K562 (cell line): ENCODE data around the gene LY6G5B. TPM values are rescaled to one million over a fixed set of nuclear protein-coding genes. Genes with fewer than 3 reads are reported as not detected.
A peak's percentile ranks its signal among the peaks of the same experiment; 100 is the strongest.

Experiments
- BRF1 ChIP-seq: IDR thresholded peaks from 3 replicates; pipeline ENCODE4 v1.6.1; 2011; ENCODE audit warnings: borderline replicate concordance, mild to moderate bottlenecking; ENCODE audit not compliant: insufficient read length; ENCODE audit errors: extremely low read depth
- EHMT2 ChIP-seq: fragments of 450-650 bp; IDR thresholded peaks from 2 replicates; pipeline ENCODE4 v1.6.1; 2018; ENCODE audit warnings: antibody characterized with exemption
- ERF ChIP-seq: fragments of 450-650 bp; formaldehyde crosslinking; IDR thresholded peaks from 2 replicates; pipeline ENCODE4 v1.4.0; 2020; ENCODE audit warnings: mild to moderate bottlenecking, mixed read lengths
- FOXJ3 ChIP-seq: sonication (generic); formaldehyde crosslinking; IDR thresholded peaks from 2 replicates; pipeline ENCODE4 v1.4.0; 2020; ENCODE audit warnings: mild to moderate bottlenecking, missing genetic modification reagents
- FOXO4 ChIP-seq: fragments of 450-650 bp; formaldehyde crosslinking; IDR thresholded peaks from 2 replicates; pipeline ENCODE4 v1.4.0; 2020; ENCODE audit warnings: mild to moderate bottlenecking, moderate library complexity
- GTF2E2 ChIP-seq: fragments of 200-800 bp; sonication (Bioruptor generic); IDR thresholded peaks from 2 replicates; pipeline ENCODE4 v1.6.1; 2016; ENCODE audit warnings: missing genetic modification characterization, missing compliant biosample characterization
- HMGN3 ChIP-seq: IDR thresholded peaks from 2 replicates; pipeline ENCODE4 v1.6.1; 2011; ENCODE audit warnings: borderline replicate concordance, low read depth, mild to moderate bottlenecking, mixed read lengths, low read length; ENCODE audit not compliant: insufficient read length; ENCODE audit errors: extremely low read depth
- HOXB6 ChIP-seq: fragments of 250-450 bp; sonication (Bioruptor Pico); IDR thresholded peaks from 2 replicates; pipeline ENCODE4 v1.5.1; 2022; ENCODE audit warnings: mild to moderate bottlenecking, borderline replicate concordance
- HSF4 ChIP-seq: fragments of 250-450 bp; sonication (Bioruptor Pico); IDR thresholded peaks from 2 replicates; pipeline ENCODE4 v2.1.2; 2022; ENCODE audit warnings: mild to moderate bottlenecking, moderate library complexity, borderline replicate concordance
- ILK ChIP-seq: fragments of 450-650 bp; IDR thresholded peaks from 2 replicates; pipeline ENCODE4 v1.6.1; 2016; ENCODE audit warnings: missing genetic modification characterization, low read depth, mild to moderate bottlenecking, missing compliant biosample characterization, moderate library complexity, borderline replicate concordance
- KAT7 ChIP-seq: sonication (generic); formaldehyde crosslinking; IDR thresholded peaks from 2 replicates; pipeline ENCODE4 v1.8.0; 2022; ENCODE audit warnings: missing genetic modification reagents, mild to moderate bottlenecking, borderline replicate concordance
- KDM2B ChIP-seq: fragments of 250-450 bp; sonication (Bioruptor Pico); IDR thresholded peaks from 2 replicates; pipeline ENCODE4 v1.8.0; 2021; ENCODE audit warnings: mild to moderate bottlenecking, moderate library complexity
- KLF10 ChIP-seq: fragments of 250-450 bp; sonication (Bioruptor Pico); IDR thresholded peaks from 2 replicates; pipeline ENCODE4 v1.6.1; 2021; ENCODE audit warnings: matching md5 sums
- MTA3 ChIP-seq: fragments of 450-650 bp; formaldehyde crosslinking; IDR thresholded peaks from 2 replicates; pipeline ENCODE4 v1.6.1; 2017; ENCODE audit warnings: mild to moderate bottlenecking, borderline replicate concordance
- NCOA6 ChIP-seq: fragments of 450-650 bp; IDR thresholded peaks from 2 replicates; pipeline ENCODE4 v1.6.1; 2017; ENCODE audit warnings: mild to moderate bottlenecking
- NONO ChIP-seq, 2 experiments: fragments of 200-400 bp in 1 of 2; fragments of 450-650 bp in 1 of 2; formaldehyde crosslinking in 1 of 2; IDR thresholded peaks; 2 replicates each; pipeline ENCODE4 v1.6.1; 2017; ENCODE audit warnings: low read depth in 2 of 2, mild to moderate bottlenecking in 2 of 2, moderate library complexity in 2 of 2, low read length in 1 of 2
- NR2C1 ChIP-seq, 2 experiments: fragments of 450-650 bp; IDR thresholded peaks; 2 replicates each; pipeline ENCODE4 v1.6.1; 2017; ENCODE audit warnings: mild to moderate bottlenecking in 2 of 2, antibody characterized with exemption in 1 of 2, inconsistent platforms in 1 of 2, missing compliant biosample characterization in 1 of 2, missing genetic modification characterization in 1 of 2
- NR3C1 ChIP-seq: sonication (generic); formaldehyde crosslinking; IDR thresholded peaks from 2 replicates; pipeline ENCODE4 v1.8.1; 2022; ENCODE audit warnings: missing genetic modification reagents
- POLR3A ChIP-seq: IDR thresholded peaks from 2 replicates; pipeline ENCODE4 v1.6.1; 2011; ENCODE audit warnings: borderline replicate concordance, mild to moderate bottlenecking, moderate library complexity; ENCODE audit not compliant: insufficient read length, insufficient read depth; ENCODE audit errors: extremely low read depth
- SMAD3 ChIP-seq: fragments of 450-650 bp; formaldehyde crosslinking; conservative IDR thresholded peaks from 2 replicates; pipeline ENCODE4 v1.4.0; 2020; ENCODE audit warnings: mild to moderate bottlenecking
- ZNF175 ChIP-seq: fragments of 200-800 bp; sonication (Bioruptor generic); IDR thresholded peaks from 2 replicates; pipeline ENCODE4 v1.6.1; 2016; ENCODE audit warnings: low read depth, mild to moderate bottlenecking, missing genetic modification characterization, missing compliant biosample characterization
- polyA plus RNA-seq, 8 experiments: library from polyadenylated mRNA; depleted of rRNA in 4 of 8; stranded (reverse) in 5 of 8; unstranded in 3 of 8; fragments of >200 nt; fragmentation: Nextera tagmentation in 2 of 8; fragmentation: Illumina TruSeq in 1 of 8; extraction: Ambion mirVana in 2 of 8; extraction: Trizol in 1 of 8; gene quantifications; 2 replicates each; pipeline versions ENCODE4 v1.2.1 to v1.2.3, GENCODE V29; 2011 to 2014; ENCODE audit warnings: inconsistent platforms in 1 of 8, missing spikeins in 1 of 8
- total RNA-seq, 7 experiments: library from RNA; depleted of rRNA in 6 of 7; stranded (reverse); fragments of >200 nt in 6 of 7; fragmentation: Illumina TruSeq in 2 of 7; extraction: Trizol in 2 of 7; gene quantifications; 2 replicates each; pipeline versions ENCODE4 v1.2.1 to v1.2.3, GENCODE V29; 2011 to 2021; ENCODE audit warnings: low replicate concordance in 1 of 7
- TF ChIP-seq, protein P1 (sequence below): fragments of 250-450 bp; sonication (Bioruptor Pico); IDR thresholded peaks from 2 replicates; pipeline ENCODE4 v1.4.0; 2020; ENCODE audit warnings: mild to moderate bottlenecking
- TF ChIP-seq, protein P2 (sequence below): sonication (generic); formaldehyde crosslinking; IDR thresholded peaks from 2 replicates; pipeline ENCODE4 v1.9.0; 2022; ENCODE audit warnings: mild to moderate bottlenecking, missing genetic modification reagents

The LY6G5B gene
- total and polyA plus RNA-seq, 9 of the 15 experiments (the other 6 are each of a cell fraction or from before 2014, with no cell fraction given): 6.0 to 27.0 (median 7.5) TPM

- TF ChIP-seq NR2C1 (IDR thresholded peaks at IDR 0.05) (no peak), NR2C1 (tag; IDR thresholded peaks at IDR 0.05) (no peak), HMGN3 (no peak), KDM2B (CRISPR knock-in tag) (no peak), MTA3 (no peak; the same call in 1 of the 2 replicates), ERF (CRISPR knock-in tag) (peak; percentile 41; the same call in 1 of the 2 replicates), SMAD3 (CRISPR knock-in tag) (no peak), KAT7 (CRISPR knock-in tag) (peak; percentile 94), HOXB6 (no peak), ILK (tag) (0 out of 2 replicates have a peak, but pooled peaks have one; percentile 24), NCOA6 (no peak), GTF2E2 (tag) (no peak), BRF1 (no peak), NR3C1 (CRISPR knock-in tag) (no peak), POLR3A (no peak), ZNF175 (no peak; the same call in 1 of the 2 replicates), HSF4 (CRISPR knock-in tag) (0 out of 2 replicates have a peak, but pooled peaks have one; percentile 9), FOXJ3 (CRISPR knock-in tag) (no peak), NONO (IDR thresholded peaks at IDR 0.05; ENCODE audit: low read depth in 2 of 2, low read length in 1 of 2) (no peak), EHMT2 (no peak), KLF10 (CRISPR knock-in tag) (no peak), FOXO4 (CRISPR knock-in tag) (no peak)
- TF ChIP-seq, protein P1, sequence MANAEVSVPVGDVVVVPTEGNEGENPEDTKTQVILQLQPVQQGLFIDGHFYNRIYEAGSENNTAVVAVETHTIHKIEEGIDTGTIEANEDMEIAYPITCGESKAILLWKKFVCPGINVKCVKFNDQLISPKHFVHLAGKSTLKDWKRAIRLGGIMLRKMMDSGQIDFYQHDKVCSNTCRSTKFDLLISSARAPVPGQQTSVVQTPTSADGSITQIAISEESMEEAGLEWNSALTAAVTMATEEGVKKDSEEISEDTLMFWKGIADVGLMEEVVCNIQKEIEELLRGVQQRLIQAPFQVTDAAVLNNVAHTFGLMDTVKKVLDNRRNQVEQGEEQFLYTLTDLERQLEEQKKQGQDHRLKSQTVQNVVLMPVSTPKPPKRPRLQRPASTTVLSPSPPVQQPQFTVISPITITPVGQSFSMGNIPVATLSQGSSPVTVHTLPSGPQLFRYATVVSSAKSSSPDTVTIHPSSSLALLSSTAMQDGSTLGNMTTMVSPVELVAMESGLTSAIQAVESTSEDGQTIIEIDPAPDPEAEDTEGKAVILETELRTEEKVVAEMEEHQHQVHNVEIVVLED (CRISPR knock-in tag): no peak
- TF ChIP-seq, protein P2, sequence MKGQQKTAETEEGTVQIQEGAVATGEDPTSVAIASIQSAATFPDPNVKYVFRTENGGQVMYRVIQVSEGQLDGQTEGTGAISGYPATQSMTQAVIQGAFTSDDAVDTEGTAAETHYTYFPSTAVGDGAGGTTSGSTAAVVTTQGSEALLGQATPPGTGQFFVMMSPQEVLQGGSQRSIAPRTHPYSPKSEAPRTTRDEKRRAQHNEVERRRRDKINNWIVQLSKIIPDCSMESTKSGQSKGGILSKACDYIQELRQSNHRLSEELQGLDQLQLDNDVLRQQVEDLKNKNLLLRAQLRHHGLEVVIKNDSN (CRISPR knock-in tag): no peak
Measured at GRCh38 chr6:31663126-31663960, 6.4 kb upstream of the LY6G5B start (continued).
